ENCODE results near the gene MKS1. TPM values are rescaled to one million over a fixed set of nuclear protein-coding genes. Genes with fewer than 3 reads are reported as not detected.

The MKS1 gene
- 9.4 to 12.3 TPM (median 12.1 TPM) in 5 replicates for total RNA-seq (2022; extraction: Qiagen RNA extraction; ENCODE audit: low read depth)

DNA sequence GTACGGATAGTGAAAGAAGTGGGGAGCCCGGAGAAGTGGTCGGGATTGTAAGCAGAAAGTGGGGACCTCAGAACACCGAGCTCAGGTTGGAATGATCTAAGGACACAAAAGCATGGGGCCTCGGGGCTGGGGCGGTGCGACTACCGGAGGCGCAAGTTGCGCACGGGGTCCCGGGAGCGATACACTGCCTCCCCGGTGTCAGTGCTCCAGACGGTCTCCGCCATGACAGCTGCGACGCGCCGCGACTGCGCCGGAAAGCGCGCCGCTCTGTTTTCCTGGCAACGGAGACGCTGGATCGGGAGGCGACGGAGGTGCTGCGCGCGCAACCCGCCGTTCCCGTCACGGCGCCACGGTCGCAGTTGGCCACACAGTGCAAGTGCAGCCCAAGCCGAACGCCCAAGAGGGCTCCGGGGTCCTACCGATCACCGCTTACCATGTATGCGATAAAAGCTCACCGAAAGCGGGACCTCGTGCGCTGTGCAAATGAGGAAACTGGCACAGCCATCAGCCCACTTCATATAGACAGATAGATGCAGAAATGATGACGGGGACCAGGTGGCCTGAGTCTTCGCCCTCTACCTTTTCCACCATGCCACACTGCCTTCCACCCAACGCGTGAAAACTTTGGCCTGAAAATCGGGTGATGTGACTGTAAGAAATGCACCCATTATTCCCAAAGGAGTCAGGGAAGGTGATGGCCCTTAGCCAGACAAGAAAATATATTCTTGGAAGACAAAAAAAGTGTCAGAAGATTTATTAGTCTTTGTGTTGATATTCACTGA is at the start of gene MKS1:
Gene MKS1, minus strand, starts transcription at position 249 of the 782 bp plus-strand sequence. Its CDS starts 25 bp downstream, at position 224.

DNA sequence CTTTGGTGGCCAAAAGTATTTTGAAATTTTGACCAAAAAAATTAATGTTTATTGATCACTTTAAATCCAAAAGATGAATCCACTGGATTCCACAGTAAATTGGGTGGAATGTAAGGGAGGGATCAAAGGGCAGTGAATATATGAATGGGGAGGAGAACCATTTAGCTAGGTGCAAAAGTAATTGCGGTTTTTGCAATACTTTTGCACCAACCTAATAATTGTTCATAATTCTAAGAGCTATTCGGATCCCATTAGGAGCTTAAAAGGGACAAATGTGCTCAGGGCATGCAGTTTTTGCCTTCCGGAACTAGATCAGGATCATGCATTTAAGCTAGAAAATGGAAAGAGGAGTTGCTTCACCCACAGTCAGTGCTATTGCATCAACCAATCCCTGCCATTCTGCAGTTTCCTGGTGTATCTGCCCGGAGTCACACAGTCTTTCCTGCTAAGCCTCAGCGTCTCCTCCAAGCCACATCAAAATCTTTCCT is 19.1 kb upstream of the MKS1 start, which contains the start of gene LPO:
Gene LPO, plus strand, starts transcription at position 438 of the 488 bp plus-strand sequence. CDS start 4,396 bp downstream, outside the sequence.

DNA sequence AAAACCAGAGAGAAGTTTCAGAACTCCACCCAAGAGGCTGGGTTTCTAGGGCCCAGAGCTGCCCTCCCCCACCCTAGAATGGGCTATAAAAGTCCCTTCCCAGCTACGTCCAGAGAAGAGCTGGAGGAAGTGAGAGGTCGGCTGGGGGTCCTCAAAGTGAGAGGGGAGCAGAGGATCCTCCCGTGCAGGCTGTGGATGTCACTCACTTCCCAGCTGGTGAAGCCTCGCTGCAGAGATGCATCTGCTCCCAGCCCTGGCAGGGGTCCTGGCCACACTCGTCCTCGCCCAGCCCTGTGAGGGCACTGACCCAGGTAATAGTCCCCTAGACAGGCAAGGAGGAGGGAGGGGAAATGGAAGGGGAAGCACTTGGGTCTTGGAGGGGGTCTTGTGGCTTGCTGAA is 26.4 kb downstream of the MKS1 start, which contains the start of gene EPX:
Gene EPX, plus strand, starts transcription at position 115 of the 400 bp plus-strand sequence. Its CDS starts 121 bp downstream, at position 236.

DNA sequence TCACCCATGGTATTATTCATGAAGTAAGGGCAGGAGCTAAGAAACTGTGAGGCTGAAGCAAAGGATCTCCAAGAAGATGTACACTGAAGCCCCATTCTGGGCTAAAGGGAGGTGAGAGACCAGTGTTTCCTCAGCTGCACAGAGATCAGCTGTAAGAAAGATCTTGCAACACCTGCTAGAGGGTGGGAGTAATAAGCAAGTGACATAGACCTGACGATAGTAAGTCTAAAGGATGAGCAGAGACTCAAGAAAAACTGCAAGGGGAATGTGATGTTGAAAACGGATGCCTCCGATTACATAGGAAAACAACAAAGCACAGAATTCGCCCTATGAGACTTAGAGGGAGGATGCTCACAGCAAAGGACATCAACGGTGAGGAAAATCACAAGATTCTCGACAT is 52.4 kb downstream of the MKS1 start, which contains the start of gene OR4D2:
Gene OR4D2, plus strand, starts transcription at position 301 of the 400 bp plus-strand sequence. CDS start 2,674 bp downstream, outside the sequence.

Other genes starting within 250 kb of the MKS1 start
- gene VEZF1, start 231.0 kb downstream of the MKS1 start, total RNA-seq (2022; extraction: Qiagen RNA extraction; ENCODE audit: low read depth): 38.2 to 44.4 TPM (median 42.6 TPM) in 5 replicates
- gene SRSF1, start 212.0 kb downstream of the MKS1 start, total RNA-seq (2022; extraction: Qiagen RNA extraction; ENCODE audit: low read depth): 257 to 295 TPM (median 264 TPM) in 5 replicates
- 20.0 to 23.6 TPM (median 22.9 TPM) in 5 replicates for gene DYNLL2, start 135.8 kb downstream of the MKS1 start, total RNA-seq (2022; extraction: Qiagen RNA extraction; ENCODE audit: low read depth)
- gene OR4D1, start 70.9 kb downstream of the MKS1 start, total RNA-seq (2022; extraction: Qiagen RNA extraction; ENCODE audit: low read depth): 0.01 to 0.03 TPM in 2 of 5 replicates, not detected in the others
- not detected in 5 replicates for gene OR4D2, start 52.3 kb downstream of the MKS1 start, total RNA-seq (2022; extraction: Qiagen RNA extraction; ENCODE audit: low read depth)
- gene EPX, start 26.5 kb downstream of the MKS1 start, total RNA-seq (2022; extraction: Qiagen RNA extraction; ENCODE audit: low read depth): not detected in 5 replicates
- gene LPO, start 19.3 kb upstream of the MKS1 start, total RNA-seq (2022; extraction: Qiagen RNA extraction; ENCODE audit: low read depth): not detected in 5 replicates
- not detected in 5 replicates for gene MPO, start 61.7 kb upstream of the MKS1 start, total RNA-seq (2022; extraction: Qiagen RNA extraction; ENCODE audit: low read depth)
- gene TSPOAP1, start 109.5 kb upstream of the MKS1 start, total RNA-seq (2022; extraction: Qiagen RNA extraction; ENCODE audit: low read depth): not detected in 5 replicates
- gene SUPT4H1, start 132.9 kb upstream of the MKS1 start, total RNA-seq (2022; extraction: Qiagen RNA extraction; ENCODE audit: low read depth): 92.6 to 176 TPM (median 152 TPM) in 5 replicates
- gene RNF43, start 198.3 kb upstream of the MKS1 start, total RNA-seq (2022; extraction: Qiagen RNA extraction; ENCODE audit: low read depth): 0.12 to 0.61 TPM (median 0.27 TPM) in 5 replicates